ENCODE measurements around the gene CIART. TPM values are rescaled to one million over a fixed set of nuclear protein-coding genes. Genes with fewer than 3 reads are reported as not detected.

The CIART gene
- total RNA-seq, 6 experiments from 2014 or later = 5.6 to 9.8 (median 8.0) TPM

DNA sequence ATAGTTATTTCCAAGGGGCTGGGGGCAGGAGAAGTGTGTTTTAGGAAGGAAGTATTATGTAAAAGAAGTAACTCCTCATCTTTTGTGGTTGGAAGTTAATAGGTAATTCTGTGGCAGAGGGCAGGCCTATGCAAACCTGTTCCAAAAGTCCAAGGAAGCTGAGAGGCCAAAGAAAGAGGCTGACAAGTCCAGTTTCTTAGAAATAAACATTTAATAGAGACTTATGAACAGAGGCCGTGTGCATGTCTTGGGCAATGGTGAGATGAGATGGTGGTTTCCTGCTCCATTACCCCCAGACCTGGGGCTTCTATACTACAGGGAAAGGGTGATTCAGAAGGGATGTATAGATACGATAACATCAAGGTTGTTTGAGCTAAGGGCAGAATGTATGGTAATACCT is 32.4 kb upstream of the CIART start:
- Mint-ChIP-seq H3K27ac (no peak overlapping the region), H3K36me3 (ENCODE audit: low read depth) (no peaks in the 10 kb centered on the region), H3K27me3 (ENCODE audit: insufficient read depth) (peaks cover 5% of the 10 kb centered on the region), H3K4me3 (no peak overlapping the region), H3K4me1 (ENCODE audit: low read depth) (no peaks in the 10 kb centered on the region), H3K9me3 (no peaks in the 10 kb centered on the region)
- no peak for DNase-seq
- TF ChIP-seq, protein P1, sequence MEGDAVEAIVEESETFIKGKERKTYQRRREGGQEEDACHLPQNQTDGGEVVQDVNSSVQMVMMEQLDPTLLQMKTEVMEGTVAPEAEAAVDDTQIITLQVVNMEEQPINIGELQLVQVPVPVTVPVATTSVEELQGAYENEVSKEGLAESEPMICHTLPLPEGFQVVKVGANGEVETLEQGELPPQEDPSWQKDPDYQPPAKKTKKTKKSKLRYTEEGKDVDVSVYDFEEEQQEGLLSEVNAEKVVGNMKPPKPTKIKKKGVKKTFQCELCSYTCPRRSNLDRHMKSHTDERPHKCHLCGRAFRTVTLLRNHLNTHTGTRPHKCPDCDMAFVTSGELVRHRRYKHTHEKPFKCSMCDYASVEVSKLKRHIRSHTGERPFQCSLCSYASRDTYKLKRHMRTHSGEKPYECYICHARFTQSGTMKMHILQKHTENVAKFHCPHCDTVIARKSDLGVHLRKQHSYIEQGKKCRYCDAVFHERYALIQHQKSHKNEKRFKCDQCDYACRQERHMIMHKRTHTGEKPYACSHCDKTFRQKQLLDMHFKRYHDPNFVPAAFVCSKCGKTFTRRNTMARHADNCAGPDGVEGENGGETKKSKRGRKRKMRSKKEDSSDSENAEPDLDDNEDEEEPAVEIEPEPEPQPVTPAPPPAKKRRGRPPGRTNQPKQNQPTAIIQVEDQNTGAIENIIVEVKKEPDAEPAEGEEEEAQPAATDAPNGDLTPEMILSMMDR (IDR thresholded peaks at IDR 0.05) = no peak

DNA sequence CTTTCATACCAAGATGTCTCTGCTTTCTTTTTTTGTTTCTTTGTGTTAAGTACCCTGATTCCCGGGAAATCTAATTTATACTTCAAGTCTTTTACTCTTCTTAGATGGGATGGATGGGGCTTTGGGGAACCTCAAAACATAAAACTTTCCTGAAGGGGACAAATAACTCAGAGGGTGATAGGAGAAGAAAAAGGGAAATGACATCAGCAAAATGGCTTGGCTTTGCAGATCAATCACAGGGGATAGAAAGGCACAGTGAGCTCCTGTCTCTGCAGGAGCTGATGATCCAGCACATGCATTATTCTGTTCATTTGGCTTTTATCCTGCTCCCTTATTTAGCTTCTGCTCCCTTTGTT is 26.2 kb upstream of the CIART start:
- H3K36me3 Mint-ChIP-seq (ENCODE audit: low read depth) = no peaks in the 10 kb centered on the region
- peak overlapping the region; percentile 78 for H3K27ac Mint-ChIP-seq
- TF ChIP-seq, protein P1 (IDR thresholded peaks at IDR 0.05) = peak; percentile 33
- peak; percentile 8 for DNase-seq
- peaks cover 21% of the 10 kb centered on the region for H3K27me3 Mint-ChIP-seq (ENCODE audit: insufficient read depth)
- no peaks in the 10 kb centered on the region for H3K9me3 Mint-ChIP-seq
- peaks cover 37% of the 10 kb centered on the region for H3K4me1 Mint-ChIP-seq (ENCODE audit: low read depth)
- peak overlapping the region; percentile 79 for H3K4me3 Mint-ChIP-seq

DNA sequence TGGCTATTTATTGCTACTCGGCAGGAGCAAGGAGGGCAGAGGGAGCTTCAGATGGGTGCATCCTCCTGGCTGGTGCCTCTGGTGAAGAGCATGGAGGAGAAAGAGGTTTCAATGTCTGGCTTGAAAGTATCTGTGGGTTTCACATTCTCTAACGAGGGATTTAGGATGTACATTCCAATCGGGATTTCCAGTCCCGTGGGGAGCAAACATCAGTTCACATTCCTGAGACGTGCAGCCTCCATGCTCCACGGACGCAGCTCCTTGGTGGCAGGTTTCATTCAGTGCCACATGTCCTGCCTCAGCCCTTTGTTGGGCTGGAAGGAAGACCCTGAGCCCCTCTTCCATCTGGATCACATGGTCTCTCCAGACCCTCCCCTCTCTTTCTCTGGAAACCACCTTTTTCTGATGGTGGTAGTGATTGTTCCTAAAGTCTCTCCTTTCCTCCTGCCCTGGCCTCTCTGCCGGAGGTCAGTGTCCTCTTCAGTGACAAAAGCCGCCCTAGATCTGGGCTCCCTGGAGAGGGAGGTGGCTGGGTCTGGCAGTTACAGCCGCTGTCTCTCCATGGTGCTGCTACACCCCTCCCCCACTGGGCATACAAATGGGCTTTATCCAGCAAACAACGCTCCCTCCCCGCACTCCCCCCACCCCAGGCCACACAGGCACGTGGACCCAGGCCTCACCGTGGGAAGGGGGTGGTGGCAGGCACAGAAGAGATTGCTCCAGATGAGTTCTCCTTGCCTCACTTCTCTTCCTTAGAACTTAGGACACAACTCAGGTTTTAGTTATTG is 25.6 kb upstream of the CIART start:
- DNase-seq = no peak
- Mint-ChIP-seq H3K4me1 (ENCODE audit: low read depth) (peaks cover 37% of the 10 kb centered on the region), H3K27me3 (ENCODE audit: insufficient read depth) (peaks cover 21% of the 10 kb centered on the region), H3K36me3 (ENCODE audit: low read depth) (no peaks in the 10 kb centered on the region), H3K9me3 (no peaks in the 10 kb centered on the region), H3K27ac (peak overlapping the region; percentile 78), H3K4me3 (peak overlapping the region; percentile 79)
- TF ChIP-seq, protein P1 (IDR thresholded peaks at IDR 0.05) = no peak

DNA sequence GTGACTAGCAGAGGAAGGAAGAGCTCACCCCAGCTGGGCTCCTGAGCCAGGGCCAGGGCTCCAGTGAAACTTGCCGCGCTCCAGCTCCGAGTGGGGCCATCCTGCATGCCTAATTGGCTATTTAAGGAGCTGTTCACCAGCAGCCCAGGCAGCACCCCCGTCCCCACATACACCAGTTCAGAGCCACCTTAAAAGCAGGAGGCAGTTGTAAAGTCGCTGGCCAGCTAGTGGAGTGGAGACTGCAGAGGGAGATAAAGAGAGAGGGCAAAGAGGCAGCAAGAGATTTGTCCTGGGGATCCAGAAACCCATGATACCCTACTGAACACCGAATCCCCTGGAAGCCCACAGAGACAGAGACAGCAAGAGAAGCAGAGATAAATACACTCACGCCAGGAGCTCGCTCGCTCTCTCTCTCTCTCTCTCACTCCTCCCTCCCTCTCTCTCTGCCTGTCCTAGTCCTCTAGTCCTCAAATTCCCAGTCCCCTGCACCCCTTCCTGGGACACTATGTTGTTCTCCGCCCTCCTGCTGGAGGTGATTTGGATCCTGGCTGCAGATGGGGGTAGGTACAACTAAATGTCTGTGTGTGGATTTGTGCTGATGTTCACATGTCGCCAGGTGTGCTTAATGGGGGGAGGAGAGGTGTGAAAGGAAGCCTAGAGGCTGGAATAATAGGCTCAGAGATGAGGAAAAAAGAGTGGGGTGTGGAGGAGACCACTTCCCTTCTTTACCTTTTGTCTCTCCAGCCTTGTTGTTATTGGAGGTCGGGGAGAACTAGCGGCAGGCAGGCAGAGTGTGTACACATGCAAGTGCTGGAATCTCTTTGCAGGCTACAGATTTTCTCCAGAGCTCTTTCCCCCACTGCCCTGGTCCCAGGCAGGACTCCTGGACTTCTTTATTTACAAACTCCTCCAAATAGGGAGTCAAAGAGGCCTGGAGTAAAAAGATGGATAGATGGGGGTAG is 24.4 kb upstream of the CIART start, which contains the start of gene CA14:
TSS of gene CA14 (plus strand) at position 151 of the 962 bp plus-strand sequence. CDS start at position 506, 355 bp downstream.
- TF ChIP-seq, protein P1 (IDR thresholded peaks at IDR 0.05) = no peak
- Mint-ChIP-seq H3K9me3 (no peaks in the 10 kb centered on the region), H3K4me3 (peak within 1 kb of the TSS; percentile 79), H3K36me3 (ENCODE audit: low read depth) (no peaks in the 10 kb centered on the region), H3K27ac (peak within 1 kb of the TSS; percentile 78), H3K4me1 (ENCODE audit: low read depth) (peaks cover 37% of the 10 kb centered on the region), H3K27me3 (ENCODE audit: insufficient read depth) (peaks cover 21% of the 10 kb centered on the region)
- DNase-seq = no peak

DNA sequence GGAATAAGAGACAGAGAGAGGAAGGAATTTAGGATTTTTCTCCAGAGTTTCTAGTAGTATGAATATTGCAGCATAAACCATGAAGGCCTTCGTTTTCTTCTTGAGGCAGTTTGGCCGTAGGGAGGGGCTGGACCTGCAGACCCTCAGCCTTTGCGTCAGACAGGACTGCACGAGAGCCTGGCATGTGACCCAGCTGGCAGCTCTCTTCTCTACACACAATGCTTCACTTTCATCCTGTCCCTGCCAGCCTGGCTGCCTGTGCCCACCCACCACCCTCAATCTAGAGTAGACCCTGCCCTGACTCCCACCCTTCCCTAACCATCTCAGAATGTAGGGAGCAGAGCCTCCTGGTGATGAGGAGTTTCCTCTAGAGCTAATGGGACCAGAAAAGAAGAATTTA is 23.1 kb upstream of the CIART start:
- H3K4me1 Mint-ChIP-seq (ENCODE audit: low read depth) = peaks cover 37% of the 10 kb centered on the region
- H3K27ac Mint-ChIP-seq = no peak overlapping the region
- no peaks in the 10 kb centered on the region for H3K36me3 Mint-ChIP-seq (ENCODE audit: low read depth)
- peaks cover 16% of the 10 kb centered on the region for H3K27me3 Mint-ChIP-seq (ENCODE audit: insufficient read depth)
- no peaks in the 10 kb centered on the region for H3K9me3 Mint-ChIP-seq
- no peak for DNase-seq
- TF ChIP-seq, protein P1 (IDR thresholded peaks at IDR 0.05) = no peak
- H3K4me3 Mint-ChIP-seq = no peak overlapping the region
